Myocyte (in vitro differentiated cells): ENCODE data around the gene PLXNA4. TPM values are rescaled to one million over a fixed set of nuclear protein-coding genes. Genes with fewer than 3 reads are reported as not detected.

Source experiments
- DNase-seq: peaks from one replicate; pipeline ENCODE4 v3.0.0-alpha.2; 2012; ENCODE audit warnings: low read depth
- total RNA-seq: library from RNA; depleted of rRNA; stranded (reverse); fragments of >200 nt; gene quantifications from 2 replicates; pipeline ENCODE4 v1.2.3, GENCODE V29; 2014

The PLXNA4 gene
- total RNA-seq, 1 donor from 2014 or later: 0.05 TPM

- no peak for DNase-seq
Observed at GRCh38 chr7:132216847-132217525, 359.3 kb downstream of the PLXNA4 start.

DNA sequence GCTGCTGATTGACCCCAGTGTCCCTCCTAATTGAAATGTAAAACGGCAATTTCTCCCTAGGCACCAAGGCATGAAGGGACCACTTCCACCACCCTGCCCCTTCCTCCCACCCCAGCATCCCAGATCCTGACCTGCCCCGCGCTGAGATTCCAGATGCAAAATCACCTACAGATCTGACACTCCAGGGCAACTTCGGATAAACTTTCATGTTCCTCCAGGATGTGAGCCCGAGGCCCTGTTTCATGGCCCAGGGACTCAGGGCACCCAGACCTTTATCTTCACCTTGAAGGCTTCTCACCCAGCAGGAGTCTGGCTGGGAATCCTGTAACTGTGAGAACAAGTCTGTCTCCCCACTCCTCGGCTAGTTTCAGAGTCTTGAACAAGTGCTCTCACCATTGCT lies 361.8 kb downstream of the PLXNA4 start:
- DNase-seq: no peak

DNA sequence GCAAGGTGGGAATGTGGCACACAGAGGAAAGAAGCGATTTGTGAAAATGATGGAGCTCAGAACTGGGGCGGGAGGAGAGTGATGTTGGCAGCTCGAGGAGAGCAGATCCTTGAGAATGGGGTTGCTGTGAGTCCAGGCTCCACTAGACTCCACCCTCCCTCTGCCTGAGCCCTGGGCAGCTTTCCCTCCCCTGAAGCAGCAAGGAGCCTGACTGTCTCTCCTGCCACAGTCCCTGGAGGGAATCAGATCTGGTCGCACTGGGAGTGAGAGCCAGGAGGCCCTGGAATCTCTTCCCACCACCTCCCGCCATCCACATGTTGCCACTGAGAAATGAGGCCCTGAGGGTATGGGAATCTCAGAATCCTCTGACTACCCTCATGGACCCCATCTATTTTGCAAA lies 362.7 kb downstream of the PLXNA4 start:
- no peak for DNase-seq

GRCh38 chr7:132211971-132212370 lies 364.3 kb downstream of the PLXNA4 start:
- no peak for DNase-seq

- DNase-seq: no peak
Observed at GRCh38 chr7:132210821-132211220, 365.4 kb downstream of the PLXNA4 start.

DNA sequence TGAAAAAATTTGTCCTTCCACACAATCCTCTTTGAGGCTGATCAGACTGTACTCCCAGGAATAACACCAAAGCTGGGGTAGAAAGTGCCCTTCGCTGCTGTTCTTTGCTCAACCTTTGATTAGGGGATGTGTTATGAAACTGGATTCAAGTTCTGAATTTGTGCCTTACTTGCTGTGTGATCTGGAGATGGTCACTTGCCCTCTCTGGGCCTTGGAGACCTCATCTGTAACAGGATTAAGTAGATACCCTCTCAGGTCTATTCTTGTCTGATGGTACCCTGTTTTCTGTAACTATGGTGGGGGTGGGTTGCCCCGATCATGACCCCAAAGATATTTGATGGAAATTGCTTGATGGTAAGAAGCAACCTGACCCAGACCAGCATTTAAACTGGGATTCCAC lies 368.5 kb downstream of the PLXNA4 start:
- DNase-seq: no peak

DNA sequence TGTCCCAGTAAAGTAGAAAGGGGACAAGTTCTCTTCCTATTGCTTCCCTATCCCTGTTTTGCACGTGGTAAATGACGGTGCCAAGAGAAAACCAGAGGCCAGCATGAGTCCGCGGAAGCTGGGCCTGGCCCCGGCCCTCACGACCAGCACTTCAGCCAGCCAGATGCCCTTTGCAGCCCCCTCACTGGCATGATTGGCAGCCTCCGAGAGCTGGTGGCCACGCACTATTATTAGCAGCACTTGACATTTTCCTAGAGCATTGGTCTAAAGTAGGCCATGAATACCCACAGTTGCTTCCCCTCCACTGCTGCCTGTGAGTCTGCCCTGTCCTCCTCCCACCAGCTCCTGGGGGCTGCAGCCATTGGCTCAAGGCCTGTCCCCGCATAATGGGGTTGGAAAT lies 369.1 kb downstream of the PLXNA4 start:
- DNase-seq: no peak

DNA sequence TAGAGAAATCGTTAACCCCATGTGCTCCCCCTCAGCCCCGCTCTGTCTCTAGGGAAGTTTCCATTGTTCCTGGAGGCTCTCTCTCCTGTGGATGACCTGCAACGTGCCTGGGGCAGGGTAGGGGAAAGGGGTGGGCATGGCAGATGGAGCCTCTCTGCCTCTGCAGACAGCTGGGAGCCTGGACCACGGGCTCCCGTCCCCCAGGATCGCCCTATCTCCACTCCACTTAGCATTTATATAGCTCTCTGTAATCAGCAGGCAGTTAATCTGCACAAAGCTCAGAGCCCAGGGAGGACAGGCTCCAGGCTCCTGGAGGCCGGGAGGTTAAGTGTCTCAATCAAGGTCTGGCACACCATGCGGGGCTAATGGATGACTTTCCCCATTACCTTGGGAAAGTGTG lies 369.7 kb downstream of the PLXNA4 start:
- no peak for DNase-seq

DNA sequence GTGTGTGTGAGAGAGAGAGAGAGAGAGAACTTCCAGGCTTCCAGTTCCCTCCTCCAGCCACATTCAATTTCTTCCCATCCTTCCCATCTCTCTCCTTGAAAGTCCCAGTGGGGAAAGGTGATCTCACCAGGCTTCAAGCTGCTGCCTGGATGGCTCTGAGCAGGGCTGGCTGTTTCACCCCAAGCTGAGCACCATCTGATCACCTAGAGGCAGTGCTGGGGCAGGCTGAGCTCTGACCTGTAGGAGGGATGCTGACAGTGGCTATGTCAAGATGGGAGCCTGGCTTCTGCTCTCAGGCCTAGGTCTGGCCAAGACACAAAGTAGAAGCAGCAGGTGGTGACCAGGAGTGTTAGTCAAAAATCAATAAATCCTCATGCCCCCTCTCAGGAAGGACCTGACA lies 370.8 kb downstream of the PLXNA4 start:
- no peak for DNase-seq

DNA sequence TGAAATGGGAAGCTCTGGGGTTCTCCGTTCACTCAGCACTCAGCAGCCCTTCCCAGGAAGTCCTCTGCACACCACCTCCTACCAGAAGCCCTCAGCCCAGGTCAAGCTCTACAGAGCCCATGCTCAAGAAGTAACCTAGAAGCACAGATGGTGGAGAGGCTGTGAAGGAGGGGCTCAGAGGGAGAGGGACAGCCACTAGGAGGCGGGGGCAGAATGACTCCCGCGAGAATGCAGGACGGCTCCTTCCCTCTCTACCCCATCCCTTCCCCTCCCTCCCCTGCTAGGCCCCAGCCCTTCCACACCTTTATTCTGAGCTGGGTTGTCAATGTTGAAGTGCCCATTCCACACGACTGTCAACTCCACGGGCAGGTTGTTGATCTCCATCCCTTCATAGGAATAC lies 373.2 kb downstream of the PLXNA4 start:
- no peak for DNase-seq

DNA sequence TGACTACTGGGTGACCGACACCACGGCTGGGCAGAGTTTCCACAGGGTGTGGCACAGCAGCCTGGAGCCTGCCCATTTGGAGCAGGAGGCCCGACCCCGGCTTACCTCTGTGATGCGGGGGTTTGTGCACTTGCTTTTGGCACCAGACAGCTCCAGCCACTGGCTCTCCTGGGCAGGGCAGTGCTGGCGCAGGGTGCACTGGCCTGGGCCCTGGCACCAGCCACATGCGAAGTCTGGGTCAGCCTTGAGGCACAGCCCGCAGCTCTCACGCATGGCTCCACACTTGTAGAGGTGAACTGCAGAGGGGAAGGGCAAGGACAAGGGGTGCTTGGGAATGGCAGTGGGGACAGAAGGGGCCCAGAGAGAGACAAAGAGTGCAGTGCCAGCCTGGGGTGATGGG lies 373.7 kb downstream of the PLXNA4 start:
- DNase-seq: no peak

DNA sequence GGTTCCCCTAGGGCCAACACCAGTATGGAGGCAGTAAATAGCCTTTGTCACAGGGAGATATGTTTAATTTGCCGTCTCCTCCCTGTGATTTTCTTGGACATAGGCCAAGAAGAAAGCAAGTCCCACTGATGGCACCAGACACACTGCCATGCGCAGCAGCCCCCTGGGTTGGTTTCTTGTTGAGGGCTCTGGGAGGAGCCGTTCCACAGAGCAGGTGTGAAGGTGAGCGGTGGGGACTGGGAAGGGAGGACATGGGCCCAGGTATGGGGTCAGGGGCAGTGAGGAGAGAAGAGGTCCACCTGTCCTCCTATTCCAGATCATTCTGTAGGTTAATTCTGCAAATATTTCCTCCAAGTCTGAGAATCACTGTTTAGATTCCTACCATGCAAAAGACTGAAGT lies 376.1 kb downstream of the PLXNA4 start:
- DNase-seq: no peak

GRCh38 chr7:132199626-132200025 lies 376.6 kb downstream of the PLXNA4 start:
- no peak for DNase-seq

DNA sequence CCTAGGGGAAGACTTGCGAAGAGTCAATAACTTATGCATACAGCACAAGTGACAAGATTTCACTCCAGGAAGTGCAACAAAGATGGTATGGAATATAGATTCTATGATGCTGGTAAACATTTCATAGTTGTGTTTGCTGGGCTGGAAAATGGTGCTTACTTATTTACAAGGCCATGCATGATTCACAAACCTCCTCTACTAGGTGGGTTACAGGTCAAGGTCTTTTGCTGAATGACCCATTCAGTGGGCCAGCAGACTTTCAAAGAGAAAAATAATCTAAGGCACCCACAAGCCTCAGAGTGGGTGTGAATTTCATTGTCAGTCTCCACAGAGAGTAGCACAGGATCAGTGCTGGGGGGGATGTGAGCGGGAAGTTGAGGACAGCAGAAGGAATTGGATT lies 378.5 kb downstream of the PLXNA4 start:
- DNase-seq: no peak

DNA sequence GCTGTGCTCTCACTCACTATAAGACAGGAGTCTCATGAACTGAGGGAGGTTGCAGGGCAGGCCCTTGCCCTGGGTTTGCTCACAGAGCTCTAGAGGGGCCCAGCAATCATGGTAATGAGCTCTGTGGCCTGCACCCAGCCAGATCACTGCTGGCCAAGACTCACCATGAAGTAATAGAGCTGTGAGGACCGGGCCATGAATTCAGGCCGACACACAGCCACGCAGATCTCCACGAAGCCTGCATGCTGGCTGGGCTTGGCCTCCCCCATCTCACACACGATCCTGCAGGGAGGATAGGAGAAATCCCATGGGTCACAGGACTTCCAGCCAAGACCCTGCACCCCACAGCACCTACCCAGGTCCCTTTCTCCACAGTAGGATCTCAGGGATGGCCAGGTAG lies 382.4 kb downstream of the PLXNA4 start:
- no peak for DNase-seq

- DNase-seq: no peak
Observed at GRCh38 chr7:132192809-132193208, 383.5 kb downstream of the PLXNA4 start.

GRCh38 chr7:132191418-132191817 lies 384.9 kb downstream of the PLXNA4 start:
- DNase-seq: no peak

- DNase-seq: no peak
Observed at GRCh38 chr7:132190683-132191082, 385.6 kb downstream of the PLXNA4 start.

- DNase-seq: no peak
Observed at GRCh38 chr7:132189881-132190280, 386.4 kb downstream of the PLXNA4 start.

DNA sequence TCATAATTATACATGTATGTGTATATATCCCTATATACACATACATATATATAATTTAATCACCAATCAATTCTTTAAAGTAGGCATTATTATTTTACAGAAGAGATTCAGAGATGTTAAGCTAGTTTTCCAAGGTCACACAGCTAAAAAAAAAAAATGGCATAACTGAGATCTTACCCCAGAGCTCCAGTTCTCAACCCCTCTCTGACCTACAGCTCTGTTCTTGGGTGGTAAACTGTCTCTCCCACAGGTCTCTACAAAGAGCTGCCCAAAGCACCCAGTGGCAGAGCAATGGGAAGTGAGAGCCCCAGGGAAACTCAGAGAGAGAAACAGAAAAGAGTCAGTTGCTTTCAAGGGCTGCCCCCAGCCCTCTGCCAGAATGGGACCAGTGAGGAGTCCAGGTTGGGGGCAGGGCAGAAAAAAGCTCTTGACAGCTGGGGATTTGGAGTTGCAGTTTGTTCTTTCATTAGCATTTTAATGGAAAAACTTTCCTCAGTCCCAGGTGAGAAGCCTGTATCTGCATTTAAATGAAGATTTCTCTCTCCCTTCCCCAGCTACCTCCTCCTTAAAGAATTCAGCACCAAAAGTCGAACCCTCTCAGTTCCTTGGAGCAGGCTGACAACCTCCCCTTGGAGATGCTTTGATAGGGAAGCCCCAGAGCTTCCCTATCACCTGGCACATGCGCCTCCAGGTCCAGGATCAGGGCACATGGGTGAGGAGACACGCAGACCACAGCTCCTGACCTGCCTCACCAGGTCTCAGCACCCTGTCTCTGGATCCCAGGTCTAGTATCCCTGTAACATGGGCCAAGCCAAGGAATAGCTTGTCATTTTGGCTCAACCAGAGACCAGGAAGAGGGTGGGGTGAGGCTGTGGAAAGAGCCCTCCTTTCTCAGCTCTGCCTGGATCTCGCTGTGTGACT lies 388.1 kb downstream of the PLXNA4 start:
- no peak for DNase-seq

GRCh38 chr7:132187391-132187790 lies 388.9 kb downstream of the PLXNA4 start:
- no peak for DNase-seq

DNA sequence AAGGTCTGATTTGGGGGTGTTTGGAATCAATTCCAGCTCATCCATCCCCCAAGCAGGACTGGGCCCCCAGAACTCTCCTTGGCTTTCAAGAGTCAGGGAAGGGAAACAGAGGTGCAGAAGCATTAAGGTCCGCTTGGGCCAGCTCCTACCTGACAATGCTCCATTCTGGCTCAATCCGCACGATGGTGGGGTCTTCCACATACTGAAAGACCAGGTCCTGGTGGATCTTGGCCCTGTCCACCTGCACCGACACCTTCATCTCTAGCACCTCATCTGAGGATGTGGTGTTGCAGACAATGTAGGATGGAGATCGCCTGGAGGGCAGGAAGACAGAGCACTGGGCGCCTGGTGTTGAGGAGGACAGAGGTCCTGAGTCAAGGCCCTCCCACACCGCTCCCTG lies 391.1 kb downstream of the PLXNA4 start:
- DNase-seq: no peak
